ENCODE measurements around the gene ARID1B. TPM values are rescaled to one million over a fixed set of nuclear protein-coding genes. Genes with fewer than 3 reads are reported as not detected.

ARID1B gene
- total and polyA plus RNA-seq, 2 donors (not counting 1 experiment from before 2014, with no cell fraction given): 47.2 to 280 TPM

DNA sequence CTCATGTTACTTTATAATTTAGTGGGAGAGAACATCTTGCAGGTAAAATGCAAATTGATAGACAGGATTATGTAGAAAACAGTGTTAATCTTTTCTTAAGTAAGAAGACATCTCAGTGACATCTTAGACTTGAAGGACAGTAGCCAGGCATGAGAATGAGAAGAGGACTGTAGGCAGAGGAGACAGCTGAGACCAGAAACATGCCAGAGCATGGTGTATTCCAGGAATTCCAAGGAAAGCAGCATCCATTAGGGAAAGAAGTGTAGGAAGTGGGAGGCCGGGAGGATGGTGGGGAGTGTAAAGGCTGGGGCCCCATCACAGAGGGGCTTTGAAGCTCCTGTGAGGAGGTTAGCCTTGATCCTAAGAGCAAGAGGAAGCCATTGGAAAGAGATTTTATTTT lies 225.6 kb downstream of the ARID1B start:
- ATAC-seq (ENCODE audit: low read depth) (no peak), DNase-seq (no peak)
- Histone ChIP-seq H3K9me3 (ENCODE audit: control extremely low read depth in 1 of 3, control insufficient read depth in 2 of 3, insufficient read depth in 1 of 3, low read length in 2 of 3) (no peaks in the 10 kb centered on the region), H3K4me3 (ENCODE audit: control extremely low read depth in 1 of 5, extremely low read depth in 1 of 5, insufficient read depth in 1 of 5, low read depth in 2 of 5, low read length in 4 of 5) (no peak overlapping the region), H4K20me1 (ENCODE audit: control insufficient read depth, insufficient read depth, low read length, poor library complexity, severe bottlenecking) (peaks cover 84% of the 10 kb centered on the region), H3K36me3 (replicated peaks in 1 of 2; ENCODE audit: control extremely low read depth in 1 of 2, control insufficient read depth in 1 of 2, extremely low read depth in 1 of 2, insufficient read depth in 2 of 2, low read length in 1 of 2) (no peaks in the 10 kb centered on the region), H3K4me1 (ENCODE audit: control insufficient read depth in 2 of 2, insufficient read depth in 2 of 2, low read length in 2 of 2) (peaks cover 9 to 12% of the 10 kb centered on the region in 2 donors), H3K27ac (ENCODE audit: low read length in 2 of 2) (no peak overlapping the region), H3K4me2 (replicated peaks; ENCODE audit: low read depth, low read length, poor library complexity, severe bottlenecking) (no peak overlapping the region), H3K27me3 (replicated peaks in 1 of 4; ENCODE audit: control extremely low read depth in 1 of 4, control insufficient read depth in 3 of 4, insufficient read depth in 4 of 4, low read length in 3 of 4) (no peaks in the 10 kb centered on the region), H3K9ac (ENCODE audit: low read length) (no peak overlapping the region), H2AFZ (ENCODE audit: insufficient read depth, low read depth, low read length, poor library complexity, severe bottlenecking) (no peak overlapping the region), H3K79me2 (ENCODE audit: control insufficient read depth, insufficient read depth, low read length) (peaks cover 100% of the 10 kb centered on the region)
- POLR2A ChIA-PET: no interaction called here
- Mint-ChIP-seq H3K4me1 (peaks cover 64% of the 10 kb centered on the region), H3K27ac (no peak overlapping the region), H3K9me3 (ENCODE audit: insufficient read depth) (no peaks in the 10 kb centered on the region), H3K27me3 (no peaks in the 10 kb centered on the region), H3K4me3 (no peak overlapping the region)
- intact Hi-C loops (cut with micrococcal nuclease): no loop called here
- TF ChIP-seq, protein P1, sequence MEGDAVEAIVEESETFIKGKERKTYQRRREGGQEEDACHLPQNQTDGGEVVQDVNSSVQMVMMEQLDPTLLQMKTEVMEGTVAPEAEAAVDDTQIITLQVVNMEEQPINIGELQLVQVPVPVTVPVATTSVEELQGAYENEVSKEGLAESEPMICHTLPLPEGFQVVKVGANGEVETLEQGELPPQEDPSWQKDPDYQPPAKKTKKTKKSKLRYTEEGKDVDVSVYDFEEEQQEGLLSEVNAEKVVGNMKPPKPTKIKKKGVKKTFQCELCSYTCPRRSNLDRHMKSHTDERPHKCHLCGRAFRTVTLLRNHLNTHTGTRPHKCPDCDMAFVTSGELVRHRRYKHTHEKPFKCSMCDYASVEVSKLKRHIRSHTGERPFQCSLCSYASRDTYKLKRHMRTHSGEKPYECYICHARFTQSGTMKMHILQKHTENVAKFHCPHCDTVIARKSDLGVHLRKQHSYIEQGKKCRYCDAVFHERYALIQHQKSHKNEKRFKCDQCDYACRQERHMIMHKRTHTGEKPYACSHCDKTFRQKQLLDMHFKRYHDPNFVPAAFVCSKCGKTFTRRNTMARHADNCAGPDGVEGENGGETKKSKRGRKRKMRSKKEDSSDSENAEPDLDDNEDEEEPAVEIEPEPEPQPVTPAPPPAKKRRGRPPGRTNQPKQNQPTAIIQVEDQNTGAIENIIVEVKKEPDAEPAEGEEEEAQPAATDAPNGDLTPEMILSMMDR (IDR thresholded peaks at IDR 0.05): no peak
- no peak for TF ChIP-seq EZH2 (IDR thresholded peaks at IDR 0.05; ENCODE audit: borderline replicate concordance, insufficient read depth, low read depth, low read length, poor library complexity, severe bottlenecking)
- CTCF ChIA-PET: no interaction called here
- WGBS (ENCODE audit: insufficient coverage): 100% methylated on average over 1 of the region's 1 CpG

DNA sequence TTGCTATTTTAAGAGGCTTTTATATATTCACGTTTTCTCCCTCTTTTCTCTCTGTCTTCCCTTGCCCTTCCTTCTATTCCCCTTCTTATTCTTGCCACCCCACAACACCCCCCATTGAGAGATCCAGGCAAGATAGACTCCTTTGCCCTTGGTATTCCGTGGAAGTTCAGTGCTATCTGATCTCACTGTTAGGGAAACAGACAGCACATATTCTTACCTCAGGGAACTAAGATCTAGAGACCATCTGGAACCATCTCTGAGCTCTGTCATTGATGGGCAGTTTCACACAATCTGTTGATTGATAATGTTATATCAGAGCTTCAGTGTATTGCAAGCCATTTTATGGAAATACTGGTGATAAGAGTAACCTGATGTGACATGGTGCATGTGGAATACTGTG lies 228.8 kb downstream of the ARID1B start:
- H3K4me3 Mint-ChIP-seq: no peak overlapping the region
- Histone ChIP-seq H3K4me3 (ENCODE audit: control extremely low read depth in 1 of 5, extremely low read depth in 1 of 5, insufficient read depth in 1 of 5, low read depth in 2 of 5, low read length in 4 of 5) (no peak overlapping the region), H3K4me1 (ENCODE audit: control insufficient read depth in 2 of 2, insufficient read depth in 2 of 2, low read length in 2 of 2) (peaks cover 9 to 15% of the 10 kb centered on the region in 2 donors), H3K9ac (ENCODE audit: low read length) (no peak overlapping the region), H3K4me2 (replicated peaks; ENCODE audit: low read depth, low read length, poor library complexity, severe bottlenecking) (no peak overlapping the region), H3K27me3 (replicated peaks in 1 of 4; ENCODE audit: control extremely low read depth in 1 of 4, control insufficient read depth in 3 of 4, insufficient read depth in 4 of 4, low read length in 3 of 4) (no peaks in the 10 kb centered on the region), H3K27ac (ENCODE audit: low read length in 2 of 2) (no peak overlapping the region), H3K36me3 (replicated peaks in 1 of 2; ENCODE audit: control extremely low read depth in 1 of 2, control insufficient read depth in 1 of 2, extremely low read depth in 1 of 2, insufficient read depth in 2 of 2, low read length in 1 of 2) (no peaks in the 10 kb centered on the region), H4K20me1 (ENCODE audit: control insufficient read depth, insufficient read depth, low read length, poor library complexity, severe bottlenecking) (peaks cover 83% of the 10 kb centered on the region), H3K9me3 (ENCODE audit: control extremely low read depth in 1 of 3, control insufficient read depth in 2 of 3, insufficient read depth in 1 of 3, low read length in 2 of 3) (no peaks in the 10 kb centered on the region), H2AFZ (ENCODE audit: insufficient read depth, low read depth, low read length, poor library complexity, severe bottlenecking) (no peak overlapping the region), H3K79me2 (ENCODE audit: control insufficient read depth, insufficient read depth, low read length) (peaks cover 99% of the 10 kb centered on the region)
- WGBS (ENCODE audit: insufficient coverage): 92% methylated on average over 2 of the region's 2 CpGs
- H3K4me1 Mint-ChIP-seq: peaks cover 70% of the 10 kb centered on the region
- H3K9me3 Mint-ChIP-seq (ENCODE audit: insufficient read depth): no peaks in the 10 kb centered on the region
- ChIA-PET CTCF (interaction anchor here (0.7 kb wide), 1 partner anchor 22 kb away, joined by 3 read pairs; no protein-coding TSS in a partner anchor), POLR2A (interaction anchor here (0.6 kb wide), 2 partner anchors 12 to 23 kb away, joined by 3 to 7 read pairs; no protein-coding TSS in a partner anchor)
- TF ChIP-seq EZH2 (IDR thresholded peaks at IDR 0.05; ENCODE audit: borderline replicate concordance, insufficient read depth, low read depth, low read length, poor library complexity, severe bottlenecking): no peak
- TF ChIP-seq, protein P1 (IDR thresholded peaks at IDR 0.05): no peak
- intact Hi-C loops (cut with micrococcal nuclease): no loop called here
- H3K27me3 Mint-ChIP-seq: no peaks in the 10 kb centered on the region
- peak overlapping the region; percentile 33 for H3K27ac Mint-ChIP-seq
- ATAC-seq (ENCODE audit: low read depth): no peak
- DNase-seq: no peak
